Suppressor macrophage treated with lipopolysaccharide for 4 hours (primary cell): ENCODE results near the gene EEF1E1.

Source experiments
- DNase-seq: peaks from one replicate; pipeline ENCODE4 v3.0.0-alpha.2; 2020

EEF1E1 gene

GRCh38 chr6:8102122-8102958, at the start of gene EEF1E1:
EEF1E1 (minus strand) TSS chr6:8102548; CDS start chr6:8102521, 27 bp downstream.
- DNase-seq: peak; percentile 93

GRCh38 chr6:8149350-8149749, 47.0 kb upstream of the EEF1E1 start:
- DNase-seq: no peak

- DNase-seq: no peak
Observed at GRCh38 chr6:8143945-8144344, 41.6 kb upstream of the EEF1E1 start.

GRCh38 chr6:8139451-8139850, 37.1 kb upstream of the EEF1E1 start:
- DNase-seq: no peak

- no peak for DNase-seq
Observed at GRCh38 chr6:8137529-8137939, 35.2 kb upstream of the EEF1E1 start.

GRCh38 chr6:8135276-8135675, 32.9 kb upstream of the EEF1E1 start:
- DNase-seq: no peak

- DNase-seq: no peak
Observed at GRCh38 chr6:8132130-8132529, 29.8 kb upstream of the EEF1E1 start.

- DNase-seq: peak; percentile 67
Observed at GRCh38 chr6:8131265-8131897, 29.0 kb upstream of the EEF1E1 start.

- DNase-seq: peak; percentile 10
Observed at GRCh38 chr6:8130399-8130798, 28.1 kb upstream of the EEF1E1 start.

GRCh38 chr6:8123236-8123635, 20.9 kb upstream of the EEF1E1 start:
- DNase-seq: no peak

GRCh38 chr6:8114956-8115355, 12.6 kb upstream of the EEF1E1 start:
- DNase-seq: no peak

GRCh38 chr6:8113131-8113654, 10.8 kb upstream of the EEF1E1 start:
- DNase-seq: no peak

GRCh38 chr6:8110725-8111124, 8.4 kb upstream of the EEF1E1 start:
- no peak for DNase-seq

GRCh38 chr6:8110117-8110721, 7.9 kb upstream of the EEF1E1 start:
- no peak for DNase-seq

GRCh38 chr6:8108759-8109539, 6.6 kb upstream of the EEF1E1 start:
- DNase-seq: no peak

GRCh38 chr6:8108031-8108660, 5.8 kb upstream of the EEF1E1 start:
- no peak for DNase-seq

GRCh38 chr6:8105791-8106190, 3.4 kb upstream of the EEF1E1 start:
- no peak for DNase-seq

- no peak for DNase-seq
Observed at GRCh38 chr6:8103726-8104125, 1.4 kb upstream of the EEF1E1 start.

GRCh38 chr6:8100159-8100854, 2.0 kb downstream of the EEF1E1 start:
- no peak for DNase-seq

- no peak for DNase-seq
Observed at GRCh38 chr6:8090650-8091049, 11.7 kb downstream of the EEF1E1 start.

- DNase-seq: no peak
Observed at GRCh38 chr6:8088886-8089285, 13.5 kb downstream of the EEF1E1 start.
